ENCODE results near the gene ST3GAL3. TPM values are rescaled to one million over a fixed set of nuclear protein-coding genes. Genes with fewer than 3 reads are reported as not detected.

ST3GAL3 gene
- total and polyA plus RNA-seq, 7 donors, result 22.2 to 53.2 (median 44.5) TPM

DNA sequence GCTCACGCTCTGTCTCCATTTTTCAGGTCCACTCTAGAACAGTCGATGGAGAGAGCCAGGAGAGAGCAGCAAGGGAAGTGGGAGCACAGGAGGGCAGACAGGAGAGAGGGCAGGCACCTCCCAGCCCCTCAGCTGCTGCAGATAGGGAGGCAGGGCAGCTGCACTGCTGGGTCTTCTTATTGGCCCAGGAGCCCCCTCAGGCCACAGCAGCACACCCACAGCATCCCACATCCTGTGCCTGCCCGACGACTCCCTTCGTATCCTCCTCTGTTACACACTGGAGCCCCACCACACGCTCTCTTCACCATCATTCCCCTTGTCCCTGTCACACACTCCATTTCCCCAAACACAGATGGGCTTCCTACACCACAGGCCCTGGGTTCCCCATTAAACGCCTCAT lies 212.6 kb downstream of the ST3GAL3 start:
- no peak overlapping the region for H3K27ac ChIP-seq
- no peaks in the 10 kb centered on the region for H3K27me3 ChIP-seq (ENCODE audit: insufficient read depth in 3 of 3, low read length in 2 of 3)
- no peak for ATAC-seq
- H3K36me3 ChIP-seq (ENCODE audit: insufficient read depth in 1 of 2, low read depth in 1 of 2), result peaks cover 0 to 22% of the 10 kb centered on the region in 2 donors
- peaks cover 2% of the 10 kb centered on the region for H3K4me1 ChIP-seq
- no peaks in the 10 kb centered on the region for H3K9me3 ChIP-seq
- intact Hi-C loops (cut with DNase I), result no loop called here
- DNase-seq, result no peak
- WGBS, 3 donors, result 88 to 96% (median 93%) methylated on average over 7 of the region's 7 CpGs
- no peak overlapping the region for H3K4me3 ChIP-seq
- TF ChIP-seq, protein P1, sequence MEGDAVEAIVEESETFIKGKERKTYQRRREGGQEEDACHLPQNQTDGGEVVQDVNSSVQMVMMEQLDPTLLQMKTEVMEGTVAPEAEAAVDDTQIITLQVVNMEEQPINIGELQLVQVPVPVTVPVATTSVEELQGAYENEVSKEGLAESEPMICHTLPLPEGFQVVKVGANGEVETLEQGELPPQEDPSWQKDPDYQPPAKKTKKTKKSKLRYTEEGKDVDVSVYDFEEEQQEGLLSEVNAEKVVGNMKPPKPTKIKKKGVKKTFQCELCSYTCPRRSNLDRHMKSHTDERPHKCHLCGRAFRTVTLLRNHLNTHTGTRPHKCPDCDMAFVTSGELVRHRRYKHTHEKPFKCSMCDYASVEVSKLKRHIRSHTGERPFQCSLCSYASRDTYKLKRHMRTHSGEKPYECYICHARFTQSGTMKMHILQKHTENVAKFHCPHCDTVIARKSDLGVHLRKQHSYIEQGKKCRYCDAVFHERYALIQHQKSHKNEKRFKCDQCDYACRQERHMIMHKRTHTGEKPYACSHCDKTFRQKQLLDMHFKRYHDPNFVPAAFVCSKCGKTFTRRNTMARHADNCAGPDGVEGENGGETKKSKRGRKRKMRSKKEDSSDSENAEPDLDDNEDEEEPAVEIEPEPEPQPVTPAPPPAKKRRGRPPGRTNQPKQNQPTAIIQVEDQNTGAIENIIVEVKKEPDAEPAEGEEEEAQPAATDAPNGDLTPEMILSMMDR (IDR thresholded peaks at IDR 0.05), result no peak

DNA sequence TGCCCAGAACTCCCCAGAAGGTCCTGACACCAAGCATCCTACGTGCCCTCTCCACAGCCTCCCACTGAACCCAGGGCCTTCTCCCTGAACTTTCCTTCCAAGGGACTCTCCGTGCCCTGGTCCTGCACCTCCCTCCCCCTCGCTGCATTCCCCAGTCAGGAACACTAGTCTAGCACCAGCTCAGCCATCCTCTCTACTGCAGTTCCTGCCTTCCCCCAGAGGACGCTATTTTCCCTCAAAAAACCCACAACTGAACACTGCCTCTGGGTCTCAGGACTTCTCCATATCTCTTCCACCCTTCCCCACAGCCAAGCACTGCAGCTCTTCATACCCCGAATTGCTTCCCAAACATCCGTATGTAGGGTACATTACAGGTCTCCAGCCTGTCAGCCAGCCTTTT lies 213.7 kb downstream of the ST3GAL3 start:
- H3K9me3 ChIP-seq, result no peaks in the 10 kb centered on the region
- no peak overlapping the region for H3K27ac ChIP-seq
- H3K36me3 ChIP-seq (ENCODE audit: insufficient read depth in 1 of 2, low read depth in 1 of 2), result peaks cover 0 to 29% of the 10 kb centered on the region in 2 donors
- ATAC-seq, result no peak
- H3K27me3 ChIP-seq (ENCODE audit: insufficient read depth in 3 of 3, low read length in 2 of 3), result no peaks in the 10 kb centered on the region
- DNase-seq, result no peak
- TF ChIP-seq, protein P1 (IDR thresholded peaks at IDR 0.05), result no peak
- H3K4me3 ChIP-seq, result no peak overlapping the region
- 91 to 94% (median 94%) methylated on average over 6 of the region's 6 CpGs for WGBS, 3 donors
- intact Hi-C loops (cut with DNase I), result no loop called here
- no peaks in the 10 kb centered on the region for H3K4me1 ChIP-seq

GRCh38 chr1:43924516-43924915 lies 217.2 kb downstream of the ST3GAL3 start:
- WGBS, 3 donors, result 88 to 99% (median 88%) methylated on average over 4 of the region's 4 CpGs
- Histone ChIP-seq H3K27ac (no peak overlapping the region), H3K36me3 (ENCODE audit: insufficient read depth in 1 of 2, low read depth in 1 of 2) (peaks cover 0 to 36% of the 10 kb centered on the region in 2 donors), H3K4me1 (no peaks in the 10 kb centered on the region), H3K9me3 (no peaks in the 10 kb centered on the region), H3K4me3 (no peak overlapping the region), H3K27me3 (ENCODE audit: insufficient read depth in 3 of 3, low read length in 2 of 3) (no peaks in the 10 kb centered on the region)
- TF ChIP-seq, protein P1 (IDR thresholded peaks at IDR 0.05), result no peak
- intact Hi-C loops (cut with DNase I), result no loop called here
- ATAC-seq (no peak), DNase-seq (no peak)

- ATAC-seq, result no peak
- intact Hi-C loops (cut with DNase I), result no loop called here
- Histone ChIP-seq H3K9me3 (no peaks in the 10 kb centered on the region), H3K36me3 (ENCODE audit: insufficient read depth in 1 of 2, low read depth in 1 of 2) (peaks cover 0 to 29% of the 10 kb centered on the region in 2 donors), H3K4me3 (no peak overlapping the region), H3K27me3 (ENCODE audit: insufficient read depth in 3 of 3, low read length in 2 of 3) (no peaks in the 10 kb centered on the region), H3K27ac (no peak overlapping the region), H3K4me1 (no peaks in the 10 kb centered on the region)
- 92 to 95% (median 94%) methylated on average over 9 of the region's 9 CpGs for WGBS, 3 donors
- no peak for DNase-seq
- TF ChIP-seq, protein P1 (IDR thresholded peaks at IDR 0.05), result no peak
These were observed 218.5 kb downstream of the ST3GAL3 start for GRCh38 chr1:43925846-43926245.

Data from psoas muscle (tissue), 8 donors.